KMS-11 (cell line): ENCODE measurements around the gene SNX33.
A peak's percentile ranks its signal among the peaks of the same experiment; 100 is the strongest.

ENCODE experiments used
- H2AFZ ChIP-seq: fragments of 200-600 bp; sonication (generic); 2 replicates; pipeline ENCODE4 v1.6.1; 2016; ENCODE audit warnings: antibody characterized with exemption, mixed run types, low read depth
- H3K27ac ChIP-seq: fragments of 200-600 bp; sonication (generic); 2 replicates; pipeline ENCODE4 v1.6.1; 2016; ENCODE audit warnings: mild to moderate bottlenecking, mixed run types
- H3K27me3 ChIP-seq: fragments of 200-600 bp; sonication (generic); 2 replicates; pipeline ENCODE4 v1.6.1; 2017; ENCODE audit warnings: mild to moderate bottlenecking, low read depth, mixed run types, moderate library complexity; ENCODE audit not compliant: insufficient read depth
- H3K36me3 ChIP-seq: fragments of 200-600 bp; sonication (generic); 2 replicates; pipeline ENCODE4 v1.6.1; 2017; ENCODE audit warnings: mild to moderate bottlenecking, mixed run types; ENCODE audit not compliant: insufficient read depth
- H3K4me1 ChIP-seq: fragments of 200-600 bp; sonication (generic); 2 replicates; pipeline ENCODE4 v1.6.1; 2016; ENCODE audit warnings: mild to moderate bottlenecking, low read depth, mixed run types; ENCODE audit not compliant: poor library complexity, severe bottlenecking
- H3K4me2 ChIP-seq: fragments of 200-600 bp; sonication (generic); 2 replicates; pipeline ENCODE4 v1.7.0; 2016; ENCODE audit warnings: mild to moderate bottlenecking, mixed run types
- H3K4me3 ChIP-seq: fragments of 200-600 bp; sonication (generic); IDR thresholded peaks from 2 replicates; pipeline ENCODE4 v1.6.1; 2017; ENCODE audit warnings: low read depth, low read length, mixed read lengths; ENCODE audit not compliant: insufficient read depth
- H3K79me2 ChIP-seq: fragments of 200-600 bp; sonication (generic); 2 replicates; pipeline ENCODE4 v1.6.1; 2016; ENCODE audit warnings: low read depth, mixed run types; ENCODE audit not compliant: insufficient read depth
- H3K9ac ChIP-seq: fragments of 200-600 bp; sonication (generic); 2 replicates; pipeline ENCODE4 v1.6.1; 2016; ENCODE audit warnings: mild to moderate bottlenecking, mixed run types
- H4K20me1 ChIP-seq: fragments of 200-600 bp; sonication (generic); 2 replicates; pipeline ENCODE4 v1.6.1; 2016; ENCODE audit warnings: mild to moderate bottlenecking, mixed run types; ENCODE audit not compliant: insufficient read depth
- TF ChIP-seq, protein P1 (sequence below): fragments of 200-600 bp; sonication (generic); conservative IDR thresholded peaks from 2 replicates; pipeline ENCODE4 v1.6.1; 2017; ENCODE audit warnings: low read depth, mild to moderate bottlenecking, antibody characterized with exemption, low read length, moderate library complexity, mixed read lengths

The SNX33 gene, protein sequence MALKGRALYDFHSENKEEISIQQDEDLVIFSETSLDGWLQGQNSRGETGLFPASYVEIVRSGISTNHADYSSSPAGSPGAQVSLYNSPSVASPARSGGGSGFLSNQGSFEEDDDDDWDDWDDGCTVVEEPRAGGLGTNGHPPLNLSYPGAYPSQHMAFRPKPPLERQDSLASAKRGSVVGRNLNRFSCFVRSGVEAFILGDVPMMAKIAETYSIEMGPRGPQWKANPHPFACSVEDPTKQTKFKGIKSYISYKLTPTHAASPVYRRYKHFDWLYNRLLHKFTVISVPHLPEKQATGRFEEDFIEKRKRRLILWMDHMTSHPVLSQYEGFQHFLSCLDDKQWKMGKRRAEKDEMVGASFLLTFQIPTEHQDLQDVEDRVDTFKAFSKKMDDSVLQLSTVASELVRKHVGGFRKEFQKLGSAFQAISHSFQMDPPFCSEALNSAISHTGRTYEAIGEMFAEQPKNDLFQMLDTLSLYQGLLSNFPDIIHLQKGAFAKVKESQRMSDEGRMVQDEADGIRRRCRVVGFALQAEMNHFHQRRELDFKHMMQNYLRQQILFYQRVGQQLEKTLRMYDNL

DNA sequence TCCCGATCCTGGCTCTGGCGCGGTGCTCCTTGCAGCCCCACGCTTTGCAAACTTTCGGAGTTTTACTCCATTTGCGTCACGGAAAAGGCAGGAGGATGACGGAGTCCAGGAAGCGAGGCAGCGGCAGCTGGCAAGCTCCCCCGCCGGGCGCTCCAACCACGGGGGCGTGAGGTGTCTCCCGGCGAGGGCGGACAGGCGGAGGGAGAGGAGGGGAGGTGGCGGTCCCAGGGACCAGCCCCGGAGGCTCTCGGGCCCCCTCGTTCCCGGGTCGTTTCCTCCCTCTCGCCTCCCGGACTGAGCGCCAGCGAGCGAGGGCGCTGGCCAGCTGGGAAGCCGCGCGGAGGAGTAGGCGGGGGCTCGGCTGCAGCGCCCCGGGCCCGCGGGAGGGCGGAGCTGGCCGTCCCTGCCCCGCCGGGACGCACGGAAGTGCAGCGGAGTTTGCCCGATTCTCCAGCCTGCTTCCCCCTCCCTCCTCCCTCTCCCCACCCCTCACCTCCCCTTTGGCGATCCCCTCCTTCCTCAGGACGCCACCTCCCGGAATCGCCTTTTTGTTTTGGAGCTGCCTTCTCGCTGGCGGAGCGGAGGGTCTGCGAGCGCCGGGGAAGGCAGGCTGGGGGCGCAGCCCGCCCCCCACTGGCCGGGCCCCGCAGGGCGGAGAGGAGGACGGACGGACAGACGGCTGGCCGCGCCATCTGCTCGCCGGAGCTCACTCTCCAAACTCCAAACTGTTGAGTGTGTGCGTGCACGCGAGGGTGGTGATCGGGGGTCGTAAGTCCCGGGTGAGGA lies at the start of gene SNX33:
Gene SNX33 (plus strand): TSS at position 543 of the 786 bp plus-strand sequence. CDS start 1,191 bp downstream, outside the sequence.
- TF ChIP-seq, protein P1, sequence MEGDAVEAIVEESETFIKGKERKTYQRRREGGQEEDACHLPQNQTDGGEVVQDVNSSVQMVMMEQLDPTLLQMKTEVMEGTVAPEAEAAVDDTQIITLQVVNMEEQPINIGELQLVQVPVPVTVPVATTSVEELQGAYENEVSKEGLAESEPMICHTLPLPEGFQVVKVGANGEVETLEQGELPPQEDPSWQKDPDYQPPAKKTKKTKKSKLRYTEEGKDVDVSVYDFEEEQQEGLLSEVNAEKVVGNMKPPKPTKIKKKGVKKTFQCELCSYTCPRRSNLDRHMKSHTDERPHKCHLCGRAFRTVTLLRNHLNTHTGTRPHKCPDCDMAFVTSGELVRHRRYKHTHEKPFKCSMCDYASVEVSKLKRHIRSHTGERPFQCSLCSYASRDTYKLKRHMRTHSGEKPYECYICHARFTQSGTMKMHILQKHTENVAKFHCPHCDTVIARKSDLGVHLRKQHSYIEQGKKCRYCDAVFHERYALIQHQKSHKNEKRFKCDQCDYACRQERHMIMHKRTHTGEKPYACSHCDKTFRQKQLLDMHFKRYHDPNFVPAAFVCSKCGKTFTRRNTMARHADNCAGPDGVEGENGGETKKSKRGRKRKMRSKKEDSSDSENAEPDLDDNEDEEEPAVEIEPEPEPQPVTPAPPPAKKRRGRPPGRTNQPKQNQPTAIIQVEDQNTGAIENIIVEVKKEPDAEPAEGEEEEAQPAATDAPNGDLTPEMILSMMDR = peak; percentile 38; the same call in 1 of the 2 replicates
- no peak within 1 kb of the TSS for H3K27ac ChIP-seq
- no peaks in the 10 kb centered on the region for H4K20me1 ChIP-seq
- H3K9ac ChIP-seq = peak within 1 kb of the TSS; percentile 53; the same call in 1 of the 2 replicates
- H3K79me2 ChIP-seq = no peaks in the 10 kb centered on the region
- H3K27me3 ChIP-seq = no peaks in the 10 kb centered on the region; the same call in 1 of the 2 replicates
- no peaks in the 10 kb centered on the region for H3K4me1 ChIP-seq
- no peaks in the 10 kb centered on the region for H3K36me3 ChIP-seq
- H3K4me3 ChIP-seq = no peak within 1 kb of the TSS
- peak within 1 kb of the TSS; percentile 95 for H2AFZ ChIP-seq
- H3K4me2 ChIP-seq = peak within 1 kb of the TSS; percentile 89

DNA sequence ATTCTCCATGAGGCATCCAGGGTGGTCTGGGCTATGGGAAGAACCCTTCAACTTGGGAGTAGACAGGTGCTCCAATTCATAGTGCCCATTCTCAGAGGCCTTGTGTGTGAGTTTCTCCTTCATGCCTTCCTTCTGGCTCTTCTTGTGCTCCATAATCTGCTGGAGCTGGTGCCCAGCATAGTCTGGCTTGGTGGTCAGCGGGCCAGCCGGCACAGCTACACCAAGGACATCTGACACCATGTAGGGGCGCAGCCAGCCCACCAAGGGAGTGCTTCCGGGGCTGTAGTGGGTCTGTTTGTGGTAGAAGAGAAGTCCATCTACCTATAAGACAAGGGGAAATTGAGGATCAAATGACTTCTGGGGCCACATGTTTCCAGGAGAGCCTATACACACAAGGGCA lies 49.4 kb upstream of the SNX33 start:
- H2AFZ ChIP-seq = no peak overlapping the region
- H4K20me1 ChIP-seq = no peaks in the 10 kb centered on the region
- no peak overlapping the region for H3K4me2 ChIP-seq
- TF ChIP-seq, protein P1 = no peak
- no peak overlapping the region for H3K4me3 ChIP-seq
- H3K36me3 ChIP-seq = no peaks in the 10 kb centered on the region
- no peaks in the 10 kb centered on the region for H3K27me3 ChIP-seq
- H3K79me2 ChIP-seq = no peaks in the 10 kb centered on the region
- H3K27ac ChIP-seq = no peak overlapping the region
- H3K9ac ChIP-seq = no peak overlapping the region
- no peaks in the 10 kb centered on the region for H3K4me1 ChIP-seq

DNA sequence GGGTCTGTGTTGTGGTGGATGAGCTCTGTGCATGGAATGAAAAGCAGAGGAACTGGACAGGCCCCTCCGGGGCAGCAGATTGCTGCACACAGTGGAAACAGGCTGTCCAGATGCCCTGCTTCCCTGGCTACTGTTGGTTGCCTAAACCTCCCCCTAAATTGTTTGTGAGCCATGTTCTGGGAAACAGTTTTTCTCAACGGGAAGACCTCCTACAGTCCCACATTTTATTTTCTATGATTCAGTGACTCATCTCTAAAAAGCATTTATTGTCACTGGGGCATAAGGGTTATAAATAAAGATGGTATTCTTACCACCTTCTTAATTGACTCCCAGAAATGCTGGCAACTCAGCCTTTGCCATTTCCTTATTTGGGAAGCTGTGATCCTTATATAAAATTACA lies 48.3 kb upstream of the SNX33 start:
- H3K4me3 ChIP-seq = no peak overlapping the region
- no peaks in the 10 kb centered on the region for H4K20me1 ChIP-seq
- H3K4me2 ChIP-seq = no peak overlapping the region
- TF ChIP-seq, protein P1 = no peak
- no peak overlapping the region for H3K27ac ChIP-seq
- H3K27me3 ChIP-seq = no peaks in the 10 kb centered on the region
- no peak overlapping the region for H3K9ac ChIP-seq
- no peaks in the 10 kb centered on the region for H3K79me2 ChIP-seq
- H3K4me1 ChIP-seq = no peaks in the 10 kb centered on the region
- H3K36me3 ChIP-seq = no peaks in the 10 kb centered on the region
- H2AFZ ChIP-seq = no peak overlapping the region

DNA sequence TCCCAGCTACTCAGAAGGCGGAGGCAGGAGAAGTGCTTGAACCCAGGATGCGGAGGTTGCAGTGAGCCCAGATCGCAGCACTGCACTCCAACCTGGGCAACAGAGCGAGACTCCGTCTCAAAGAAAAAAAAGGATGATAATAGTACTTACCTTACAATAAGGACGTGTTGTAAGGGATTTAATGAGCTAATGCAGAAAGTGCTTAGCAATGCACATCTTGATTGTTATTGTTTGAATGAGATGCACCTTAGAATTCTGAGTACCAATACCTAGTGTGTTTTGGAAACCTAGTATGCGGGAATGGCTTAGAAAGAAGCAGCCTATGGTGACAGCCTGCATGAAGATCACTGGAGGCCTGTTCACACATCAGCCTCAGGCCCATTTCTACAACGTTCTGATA lies 41.7 kb upstream of the SNX33 start:
- Histone ChIP-seq H3K36me3 (no peaks in the 10 kb centered on the region), H4K20me1 (no peaks in the 10 kb centered on the region), H3K27me3 (no peaks in the 10 kb centered on the region), H3K27ac (no peak overlapping the region), H3K79me2 (no peaks in the 10 kb centered on the region), H3K4me2 (no peak overlapping the region), H3K4me1 (no peaks in the 10 kb centered on the region), H2AFZ (no peak overlapping the region), H3K4me3 (no peak overlapping the region), H3K9ac (no peak overlapping the region)
- TF ChIP-seq, protein P1 = no peak
